ENCODE results near the gene GALNT9.
"Not testable (repeated sequence)": the region's sequence is repeated elsewhere in the genome, so short reads cannot be mapped to it uniquely, and the experiment has no call there.

GALNT9 gene

GRCh38 chr12:132153501-132154340 lies 175.7 kb downstream of the GALNT9 start:
- Mint-ChIP-seq H3K27me3 (no peaks in the 10 kb centered on the region), H3K27ac (no peak overlapping the region), H3K9me3 (no peaks in the 10 kb centered on the region), H3K4me3 (no peak overlapping the region), H3K36me3 (ENCODE audit: low read depth) (peaks cover 23% of the 10 kb centered on the region), H3K4me1 (ENCODE audit: low read depth) (no peaks in the 10 kb centered on the region)
- intact Hi-C loops (cut with micrococcal nuclease), result loop anchor here (1.0 to 10.0 kb wide), 3 partner anchors 66 to 459 kb away; partner anchors contain the start of gene LRCOL1

DNA sequence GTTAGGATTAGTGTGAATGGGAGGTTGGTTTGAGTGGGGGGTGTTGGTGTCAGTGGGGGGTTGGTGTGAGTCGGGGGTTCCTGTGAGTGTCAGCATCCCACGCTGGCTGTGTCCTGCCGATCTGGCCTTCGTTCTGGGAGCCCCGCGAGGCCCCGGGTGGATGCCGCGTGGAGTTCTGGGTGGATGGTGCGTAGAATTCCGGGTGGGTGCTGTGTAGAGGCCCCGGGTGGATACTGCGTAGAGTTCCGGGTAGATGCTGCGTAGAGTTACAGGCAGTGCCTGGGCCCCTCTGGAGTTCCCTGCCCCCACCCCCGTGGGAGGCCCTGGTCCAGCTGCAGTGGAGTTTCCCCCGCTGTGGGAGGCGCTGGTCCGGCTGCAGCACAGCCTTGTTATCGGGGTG lies 176.4 kb downstream of the GALNT9 start:
- Mint-ChIP-seq H3K27ac (no peak overlapping the region), H3K4me1 (ENCODE audit: low read depth) (no peaks in the 10 kb centered on the region), H3K27me3 (no peaks in the 10 kb centered on the region), H3K9me3 (no peaks in the 10 kb centered on the region), H3K4me3 (no peak overlapping the region), H3K36me3 (ENCODE audit: low read depth) (peaks cover 30% of the 10 kb centered on the region)
- intact Hi-C loops (cut with micrococcal nuclease), result loop anchor here (5.0 to 10.0 kb wide), 2 partner anchors 262 to 459 kb away; partner anchors contain the start of gene LRCOL1

DNA sequence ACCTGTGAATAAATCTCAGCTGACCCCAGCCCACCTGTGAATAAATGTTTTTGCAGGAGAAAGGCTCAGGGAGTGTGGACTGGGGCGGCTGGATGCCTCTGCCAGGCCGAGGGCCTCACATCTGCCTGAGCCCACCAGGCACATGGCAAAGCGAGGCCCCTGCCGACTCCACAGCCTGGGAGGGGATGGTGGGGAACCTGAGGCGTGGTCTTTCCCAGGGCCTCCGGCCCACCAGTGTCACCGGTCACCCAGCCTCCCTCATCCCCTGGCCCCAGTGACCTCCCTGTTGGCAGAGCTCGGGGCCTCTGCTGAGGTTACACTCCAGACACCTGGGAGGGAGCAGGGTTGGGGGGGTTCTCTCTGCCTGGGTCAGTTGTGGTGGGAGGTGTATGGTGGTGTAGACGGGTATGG lies 177.0 kb downstream of the GALNT9 start:
- intact Hi-C loops (cut with micrococcal nuclease), result loop anchor here (5.0 to 10.0 kb wide), 2 partner anchors 262 to 460 kb away; partner anchors contain the start of gene LRCOL1
- Mint-ChIP-seq H3K4me1 (ENCODE audit: low read depth) (no peaks in the 10 kb centered on the region), H3K36me3 (ENCODE audit: low read depth) (peaks cover 36% of the 10 kb centered on the region), H3K4me3 (no peak overlapping the region), H3K9me3 (no peaks in the 10 kb centered on the region), H3K27me3 (no peaks in the 10 kb centered on the region), H3K27ac (no peak overlapping the region)

DNA sequence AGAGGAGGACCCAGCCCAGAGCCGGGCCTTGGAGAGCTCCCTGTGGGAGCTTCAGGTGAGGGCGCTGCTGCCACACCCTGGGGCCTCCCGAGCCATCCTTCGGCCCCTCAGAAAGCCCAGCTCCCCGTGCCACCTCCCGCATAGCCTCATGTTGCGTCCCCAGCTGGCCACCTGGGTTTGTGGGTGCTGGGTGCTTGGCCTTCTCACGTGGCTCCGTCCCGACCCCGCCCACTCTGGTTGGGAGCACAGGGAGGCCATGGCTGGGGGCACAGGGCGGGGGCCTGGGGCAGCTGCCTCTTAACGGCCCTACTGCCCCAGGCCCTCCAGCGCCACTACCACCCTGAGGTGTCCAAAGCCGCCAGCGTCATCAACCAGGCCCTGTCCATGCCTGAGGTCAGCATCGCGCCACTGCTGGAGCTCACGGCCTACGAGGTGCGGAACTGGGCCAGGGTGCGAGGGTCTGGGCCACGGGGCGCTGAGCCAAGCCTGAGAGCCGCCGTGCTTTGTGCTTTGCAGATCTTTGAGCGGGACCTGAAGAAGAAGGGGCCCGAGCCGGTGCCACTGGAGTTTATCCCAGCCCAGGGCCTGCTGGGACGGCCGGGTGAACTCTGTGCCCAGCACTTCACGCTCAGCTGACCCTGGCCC lies 177.5 kb downstream of the GALNT9 start:
- H3K27ac Mint-ChIP-seq, result no peak overlapping the region
- peaks cover 41% of the 10 kb centered on the region for H3K36me3 Mint-ChIP-seq (ENCODE audit: low read depth)
- H3K4me3 Mint-ChIP-seq, result no peak overlapping the region
- H3K9me3 Mint-ChIP-seq, result no peaks in the 10 kb centered on the region
- H3K27me3 Mint-ChIP-seq, result no peaks in the 10 kb centered on the region
- intact Hi-C loops (cut with micrococcal nuclease), result loop anchor here (5.0 to 10.0 kb wide), 2 partner anchors 263 to 460 kb away; partner anchors contain the start of gene LRCOL1
- no peaks in the 10 kb centered on the region for H3K4me1 Mint-ChIP-seq (ENCODE audit: low read depth)

DNA sequence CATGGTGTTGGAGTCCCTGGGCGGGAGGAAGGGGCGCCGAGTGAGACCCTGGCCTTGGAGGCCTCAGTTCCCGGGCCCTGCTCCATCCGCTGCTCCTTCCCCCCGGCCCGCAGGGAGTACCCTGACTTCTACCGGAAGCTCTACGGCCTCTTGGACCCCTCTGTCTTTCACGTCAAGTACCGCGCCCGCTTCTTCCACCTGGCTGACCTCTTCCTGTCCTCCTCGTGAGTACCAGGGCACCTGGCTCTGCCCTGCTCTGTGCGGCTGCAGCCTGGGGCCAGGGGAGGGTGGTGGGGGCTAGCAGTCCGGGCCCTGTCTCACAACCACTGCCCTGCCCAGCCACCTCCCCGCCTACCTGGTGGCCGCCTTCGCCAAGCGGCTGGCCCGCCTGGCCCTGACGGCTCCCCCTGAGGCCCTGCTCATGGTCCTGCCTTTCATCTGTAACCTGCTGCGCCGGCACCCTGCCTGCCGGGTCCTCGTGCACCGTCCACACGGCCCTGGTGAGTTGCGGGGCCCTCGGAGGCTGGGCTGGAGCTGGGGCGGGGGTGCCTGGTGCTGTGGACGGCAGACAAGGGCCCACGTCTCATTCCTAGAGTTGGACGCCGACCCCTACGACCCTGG lies 178.1 kb downstream of the GALNT9 start:
- H3K27ac Mint-ChIP-seq, result no peak overlapping the region
- no peaks in the 10 kb centered on the region for H3K9me3 Mint-ChIP-seq
- no peaks in the 10 kb centered on the region for H3K27me3 Mint-ChIP-seq
- no peak overlapping the region for H3K4me3 Mint-ChIP-seq
- peaks cover 2% of the 10 kb centered on the region for H3K4me1 Mint-ChIP-seq (ENCODE audit: low read depth)
- peaks cover 47% of the 10 kb centered on the region for H3K36me3 Mint-ChIP-seq (ENCODE audit: low read depth)
- intact Hi-C loops (cut with micrococcal nuclease), result loop anchor here (5.0 to 10.0 kb wide), 2 partner anchors 264 to 461 kb away; partner anchors contain the start of gene LRCOL1

- no peaks in the 10 kb centered on the region for H3K27me3 Mint-ChIP-seq
- H3K9me3 Mint-ChIP-seq, result no peaks in the 10 kb centered on the region
- H3K4me3 Mint-ChIP-seq, result no peak overlapping the region
- H3K27ac Mint-ChIP-seq, result no peak overlapping the region
- H3K4me1 Mint-ChIP-seq (ENCODE audit: low read depth), result peaks cover 6% of the 10 kb centered on the region
- H3K36me3 Mint-ChIP-seq (ENCODE audit: low read depth), result peaks cover 51% of the 10 kb centered on the region
- intact Hi-C loops (cut with micrococcal nuclease), result loop anchor here (5.0 to 10.0 kb wide), 2 partner anchors 264 to 462 kb away; partner anchors contain the start of gene LRCOL1
These were observed 178.6 kb downstream of the GALNT9 start for GRCh38 chr12:132150780-132151144.

- H3K9me3 Mint-ChIP-seq; H3K4me3 Mint-ChIP-seq; H3K27ac Mint-ChIP-seq; H3K27me3 Mint-ChIP-seq; intact Hi-C loops (cut with micrococcal nuclease): not testable (repeated sequence)
- H3K4me1 Mint-ChIP-seq (ENCODE audit: low read depth), result peaks cover 18% of the 10 kb centered on the region
- peaks cover 61% of the 10 kb centered on the region for H3K36me3 Mint-ChIP-seq (ENCODE audit: low read depth)
These were observed 179.9 kb downstream of the GALNT9 start for GRCh38 chr12:132149526-132149925.

DNA sequence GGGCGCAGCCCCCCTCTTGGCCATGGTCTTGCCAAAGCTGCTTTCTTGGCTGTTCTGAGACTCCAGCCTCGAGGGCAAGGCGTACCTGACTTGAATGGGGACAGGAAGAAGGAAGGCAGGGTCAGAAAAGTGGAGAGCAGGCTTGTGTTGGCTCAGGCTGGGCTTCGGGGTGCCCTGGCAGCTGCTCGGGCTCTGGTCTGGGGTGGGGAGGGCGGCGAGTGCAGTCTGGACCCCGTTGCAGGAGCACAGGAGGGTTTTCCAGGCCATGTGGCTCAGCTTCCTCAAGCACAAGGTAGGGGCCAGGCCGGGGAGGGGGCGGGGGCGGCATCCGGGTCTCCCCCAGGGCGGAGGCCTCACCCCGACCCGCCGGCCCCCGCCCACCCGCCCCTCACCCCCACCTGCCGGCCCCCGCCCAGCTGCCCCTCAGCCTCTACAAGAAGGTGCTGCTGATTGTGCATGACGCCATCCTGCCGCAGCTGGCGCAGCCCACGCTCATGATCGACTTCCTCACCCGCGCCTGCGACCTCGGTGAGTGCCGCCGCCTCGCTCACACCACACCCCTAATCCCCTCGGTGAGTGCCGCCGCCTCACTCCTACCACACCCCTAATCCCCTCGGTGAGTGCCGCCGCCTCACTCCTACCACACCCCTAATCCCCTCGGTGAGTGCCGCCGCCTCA lies 180.9 kb downstream of the GALNT9 start:
- H3K4me1 Mint-ChIP-seq (ENCODE audit: low read depth), result peaks cover 18% of the 10 kb centered on the region
- no peak overlapping the region for H3K4me3 Mint-ChIP-seq
- H3K27me3 Mint-ChIP-seq, result no peaks in the 10 kb centered on the region
- H3K27ac Mint-ChIP-seq, result no peak overlapping the region
- peaks cover 67% of the 10 kb centered on the region for H3K36me3 Mint-ChIP-seq (ENCODE audit: low read depth)
- intact Hi-C loops (cut with micrococcal nuclease), result no loop called here
- H3K9me3 Mint-ChIP-seq, result no peaks in the 10 kb centered on the region

GRCh38 chr12:132147423-132148367 lies 181.7 kb downstream of the GALNT9 start:
- Mint-ChIP-seq H3K9me3 (no peaks in the 10 kb centered on the region), H3K36me3 (ENCODE audit: low read depth) (peaks cover 67% of the 10 kb centered on the region), H3K27me3 (no peaks in the 10 kb centered on the region), H3K27ac (no peak overlapping the region), H3K4me1 (ENCODE audit: low read depth) (peaks cover 26% of the 10 kb centered on the region), H3K4me3 (no peak overlapping the region)
- intact Hi-C loops (cut with micrococcal nuclease), result no loop called here

- Mint-ChIP-seq H3K4me3 (no peak overlapping the region), H3K27ac (no peak overlapping the region), H3K9me3 (no peaks in the 10 kb centered on the region)
These were observed 182.5 kb downstream of the GALNT9 start for GRCh38 chr12:132146772-132147422.

More at GRCh38 chr12:132146772-132147422, 182.5 kb downstream of the GALNT9 start:
- peaks cover 33% of the 10 kb centered on the region for H3K4me1 Mint-ChIP-seq (ENCODE audit: low read depth)
- peaks cover 69% of the 10 kb centered on the region for H3K36me3 Mint-ChIP-seq (ENCODE audit: low read depth)
- intact Hi-C loops (cut with micrococcal nuclease), result no loop called here
- no peaks in the 10 kb centered on the region for H3K27me3 Mint-ChIP-seq

Measured in dendritic cell treated with granulocyte-macrophage colony-stimulating factor and Interleukin-4, amounts not matched to agents 40 ng/mL and 50 ng/mL, for 4 days (primary cell).